CD14-positive monocyte (primary cell): ENCODE results near the gene MBD2. TPM values are rescaled to one million over a fixed set of nuclear protein-coding genes. Genes with fewer than 3 reads are reported as not detected.

Source experiments
- DNase-seq, 3 donors: peaks; one replicate each; pipeline ENCODE4 v3.0.0-alpha.2; 2011 to 2022
- H2AFZ ChIP-seq: 2 replicates; pipeline ENCODE4 v1.6.0; 2012; ENCODE audit warnings: mild to moderate bottlenecking, low read depth, low read length, inconsistent platforms; ENCODE audit not compliant: insufficient read depth, poor library complexity, severe bottlenecking
- H3K27ac ChIP-seq, 2 donors: 1 replicate in 1 of 2; 2 replicates in 1 of 2; pipeline ENCODE4 v1.5.1; 2012 to 2013; ENCODE audit warnings: low read length in 2 of 2, control low read depth in 1 of 2, inconsistent platforms in 1 of 2, low read depth in 1 of 2, mild to moderate bottlenecking in 1 of 2
- H3K27me3 ChIP-seq, 2 donors: one replicate each; pipeline versions ENCODE4 v1.6.0 to v1.6.1; 2011 to 2013; ENCODE audit warnings: low read length in 2 of 2; ENCODE audit not compliant: control insufficient read depth in 2 of 2, insufficient read depth in 2 of 2
- H3K36me3 ChIP-seq, 2 donors: replicated peaks in 1 of 2; 1 replicate in 1 of 2; 2 replicates in 1 of 2; pipeline versions ENCODE4 v1.5.1 to v1.6.1; 2012 to 2013; ENCODE audit warnings: low read length in 2 of 2, control low read depth in 1 of 2, inconsistent platforms in 1 of 2, mild to moderate bottlenecking in 1 of 2; ENCODE audit not compliant: insufficient read depth in 2 of 2, control insufficient read depth in 1 of 2
- H3K4me1 ChIP-seq, 2 donors: 1 replicate in 1 of 2; 2 replicates in 1 of 2; pipeline versions ENCODE4 v1.5.1 to v1.6.1; 2012 to 2013; ENCODE audit warnings: low read length in 2 of 2, control low read depth in 1 of 2, inconsistent platforms in 1 of 2, mild to moderate bottlenecking in 1 of 2, moderate library complexity in 1 of 2; ENCODE audit not compliant: insufficient read depth in 2 of 2, control insufficient read depth in 1 of 2
- H3K4me2 ChIP-seq: replicated peaks from 2 replicates; pipeline ENCODE3; 2012; ENCODE audit warnings: low read length, moderate library complexity, mild to moderate bottlenecking; ENCODE audit not compliant: poor library complexity, severe bottlenecking; ENCODE audit errors: extremely low read depth
- H3K4me3 ChIP-seq, 3 experiments: fragments of 200-600 bp in 1 of 3; sonication (generic) in 1 of 3; replicated peaks in 1 of 3; 1 replicate in 2 of 3; 2 replicates in 1 of 3; pipeline ENCODE4 v1.5.1; 2011 to 2013; ENCODE audit warnings: low read length in 3 of 3, mild to moderate bottlenecking in 3 of 3, control low read depth in 2 of 3, low read depth in 2 of 3, inconsistent platforms in 1 of 3, moderate library complexity in 1 of 3
- H3K79me2 ChIP-seq: 2 replicates; pipeline ENCODE4 v1.6.0; 2012; ENCODE audit warnings: mild to moderate bottlenecking, control low read depth, inconsistent platforms, low read length, moderate library complexity; ENCODE audit not compliant: insufficient read depth
- H3K9ac ChIP-seq: 2 replicates; pipeline ENCODE4 v1.6.0; 2017; ENCODE audit warnings: low read length, mild to moderate bottlenecking; ENCODE audit not compliant: insufficient read depth, poor library complexity, severe bottlenecking
- H3K9me3 ChIP-seq, 2 donors: replicated peaks in 1 of 2; 1 replicate in 1 of 2; 2 replicates in 1 of 2; pipeline versions ENCODE4 v1.5.1 to v1.6.1; 2012 to 2013; ENCODE audit warnings: low read length in 2 of 2, control low read depth in 1 of 2; ENCODE audit not compliant: control insufficient read depth in 1 of 2, insufficient read depth in 1 of 2
- H4K20me1 ChIP-seq: 2 replicates; pipeline ENCODE4 v1.6.0; 2012; ENCODE audit warnings: mild to moderate bottlenecking, low read length, control low read depth, moderate library complexity; ENCODE audit not compliant: insufficient read depth
- H3K27ac Mint-ChIP-seq, 7 donors: one replicate each; pipeline ENCODE4 v1.8.0; 2020; ENCODE audit warnings: mild to moderate bottlenecking in 7 of 7, mixed read lengths in 7 of 7, moderate library complexity in 6 of 7, inconsistent platforms in 2 of 7
- H3K27me3 Mint-ChIP-seq, 3 donors: one replicate each; pipeline ENCODE4 v1.8.0; 2021 to 2022; ENCODE audit warnings: low read depth in 3 of 3, mild to moderate bottlenecking in 3 of 3, mixed read lengths in 3 of 3, moderate library complexity in 3 of 3, inconsistent platforms in 1 of 3
- H3K36me3 Mint-ChIP-seq, 2 donors: one replicate each; pipeline ENCODE4 v1.8.0; 2020; ENCODE audit warnings: mixed read lengths in 2 of 2, inconsistent platforms in 1 of 2, mild to moderate bottlenecking in 1 of 2
- H3K4me1 Mint-ChIP-seq: one replicate; pipeline ENCODE4 v1.8.0; 2020; ENCODE audit warnings: mild to moderate bottlenecking, mixed read lengths
- H3K4me3 Mint-ChIP-seq, 2 donors: one replicate each; pipeline ENCODE4 v1.8.0; 2020; ENCODE audit warnings: mild to moderate bottlenecking in 2 of 2, mixed read lengths in 2 of 2, moderate library complexity in 1 of 2
- H3K9me3 Mint-ChIP-seq, 7 donors: one replicate each; pipeline ENCODE4 v1.8.0; 2020 to 2022; ENCODE audit warnings: mixed read lengths in 7 of 7, mild to moderate bottlenecking in 6 of 7, moderate library complexity in 6 of 7, inconsistent platforms in 2 of 7
- WGBS: methylation state at CpG from one replicate; pipeline ENCODE4 v1.1.5; 2013; ENCODE audit warnings: missing lambda C conversion rate; ENCODE audit not compliant: insufficient coverage; 5-methylcytosine and 5-hydroxymethylcytosine counted together
- intact Hi-C, 2 donors: fragments of 100-400 bp; cut with micrococcal nuclease; formaldehyde crosslinking; loops; one replicate each; pipeline versions ENCODE4 v1.15.0 to v1.15.1; 2023
- polyA plus RNA-seq, 3 donors: library from polyadenylated mRNA; depleted of rRNA in 1 of 3; unstranded in 2 of 3; stranded (reverse) in 1 of 3; fragments of 300-500 nt in 2 of 3; fragments of >200 nt in 1 of 3; fragmentation: Illumina TruSeq in 2 of 3; gene quantifications; 1 replicate in 2 of 3; 2 replicates in 1 of 3; pipeline ENCODE4 v1.2.3, GENCODE V29; 2012 to 2021
- TF ChIP-seq, protein P1 (sequence below): fragments of 200-600 bp; IDR thresholded peaks from one replicate; pipeline ENCODE4 v1.8.0; 2022; ENCODE audit warnings: antibody characterized with exemption, mild to moderate bottlenecking

Gene MBD2
- polyA plus RNA-seq, 3 donors: 11.6 to 64.9 (median 25.2) TPM

DNA sequence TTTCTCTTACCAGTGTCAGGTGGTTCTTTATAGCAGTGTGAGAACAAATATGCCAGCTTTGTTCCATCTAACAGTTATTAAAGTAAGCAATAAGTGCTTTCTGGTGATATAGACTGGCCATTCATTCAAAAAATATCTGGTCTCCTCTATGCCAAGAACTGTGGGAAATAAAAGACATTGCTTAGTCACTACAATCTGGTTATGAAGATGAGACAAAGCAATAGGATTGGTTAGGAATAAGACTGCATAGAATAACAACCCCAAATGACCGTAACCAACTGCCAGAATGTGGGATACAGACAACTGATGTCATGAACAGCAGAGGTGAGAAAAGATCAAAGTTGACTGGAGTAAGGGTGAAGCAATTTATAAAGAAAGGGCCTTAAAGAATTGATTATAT, 83.8 kb downstream of the MBD2 start:
- Histone ChIP-seq H3K36me3 (no peaks in the 10 kb centered on the region), H4K20me1 (no peaks in the 10 kb centered on the region), H3K9me3 (peaks cover 4 to 11% of the 10 kb centered on the region in 2 donors), H3K9ac (no peak overlapping the region), H3K4me2 (no peak overlapping the region), H3K79me2 (no peaks in the 10 kb centered on the region), H2AFZ (no peak overlapping the region), H3K27me3 (no peaks in the 10 kb centered on the region), H3K4me1 (no peaks in the 10 kb centered on the region), H3K4me3 (no peak overlapping the region), H3K27ac (no peak overlapping the region)
- WGBS: no CpG with 5 or more reads among the region's 1 CpG
- TF ChIP-seq, protein P1, sequence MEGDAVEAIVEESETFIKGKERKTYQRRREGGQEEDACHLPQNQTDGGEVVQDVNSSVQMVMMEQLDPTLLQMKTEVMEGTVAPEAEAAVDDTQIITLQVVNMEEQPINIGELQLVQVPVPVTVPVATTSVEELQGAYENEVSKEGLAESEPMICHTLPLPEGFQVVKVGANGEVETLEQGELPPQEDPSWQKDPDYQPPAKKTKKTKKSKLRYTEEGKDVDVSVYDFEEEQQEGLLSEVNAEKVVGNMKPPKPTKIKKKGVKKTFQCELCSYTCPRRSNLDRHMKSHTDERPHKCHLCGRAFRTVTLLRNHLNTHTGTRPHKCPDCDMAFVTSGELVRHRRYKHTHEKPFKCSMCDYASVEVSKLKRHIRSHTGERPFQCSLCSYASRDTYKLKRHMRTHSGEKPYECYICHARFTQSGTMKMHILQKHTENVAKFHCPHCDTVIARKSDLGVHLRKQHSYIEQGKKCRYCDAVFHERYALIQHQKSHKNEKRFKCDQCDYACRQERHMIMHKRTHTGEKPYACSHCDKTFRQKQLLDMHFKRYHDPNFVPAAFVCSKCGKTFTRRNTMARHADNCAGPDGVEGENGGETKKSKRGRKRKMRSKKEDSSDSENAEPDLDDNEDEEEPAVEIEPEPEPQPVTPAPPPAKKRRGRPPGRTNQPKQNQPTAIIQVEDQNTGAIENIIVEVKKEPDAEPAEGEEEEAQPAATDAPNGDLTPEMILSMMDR: no peak
- H3K36me3 Mint-ChIP-seq: peaks cover 9 to 24% of the 10 kb centered on the region in 2 donors
- H3K9me3 Mint-ChIP-seq: peaks cover 11 to 19% (median 16%) of the 10 kb centered on the region in 7 donors
- H3K4me1 Mint-ChIP-seq: no peaks in the 10 kb centered on the region
- no peak overlapping the region for H3K27ac Mint-ChIP-seq
- no peak overlapping the region for H3K4me3 Mint-ChIP-seq
- intact Hi-C loops: no loop called here
- DNase-seq: no peak
- H3K27me3 Mint-ChIP-seq: peaks cover 0 to 2% (median 0%) of the 10 kb centered on the region in 3 donors

DNA sequence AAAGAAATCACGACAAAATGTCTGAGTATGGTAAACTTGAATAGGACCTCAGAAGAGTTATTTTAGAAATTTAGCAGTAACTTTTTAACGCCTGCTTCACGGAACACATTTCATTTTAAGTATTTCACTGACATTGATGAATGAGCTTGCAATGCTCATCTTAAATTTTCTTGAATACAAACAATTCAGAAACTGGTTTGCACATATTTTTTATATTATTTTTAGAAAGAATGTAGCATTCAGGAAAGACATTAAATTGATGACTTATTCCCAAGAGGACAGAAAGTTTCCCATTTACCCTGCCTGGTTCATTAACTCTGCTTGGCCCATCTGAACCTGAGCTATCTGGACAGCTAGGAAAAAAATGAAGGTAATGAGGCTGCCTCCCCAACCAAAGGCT, 89.3 kb downstream of the MBD2 start:
- Histone ChIP-seq H4K20me1 (no peaks in the 10 kb centered on the region), H3K4me3 (no peak overlapping the region), H3K79me2 (no peaks in the 10 kb centered on the region), H3K4me1 (no peaks in the 10 kb centered on the region), H3K9me3 (peaks cover 0 to 8% of the 10 kb centered on the region in 2 donors), H2AFZ (no peak overlapping the region), H3K27ac (no peak overlapping the region), H3K27me3 (no peaks in the 10 kb centered on the region), H3K4me2 (no peak overlapping the region), H3K36me3 (no peaks in the 10 kb centered on the region), H3K9ac (no peak overlapping the region)
- Mint-ChIP-seq H3K9me3 (peaks cover 6 to 16% (median 11%) of the 10 kb centered on the region in 7 donors), H3K27ac (peak overlapping the region in 1 of 7 donors; percentile 15), H3K4me3 (no peak overlapping the region), H3K27me3 (peaks cover 0 to 2% (median 0%) of the 10 kb centered on the region in 3 donors), H3K4me1 (no peaks in the 10 kb centered on the region), H3K36me3 (peaks cover 2 to 12% of the 10 kb centered on the region in 2 donors)
- no peak for DNase-seq
- TF ChIP-seq, protein P1: no peak
- intact Hi-C loops: no loop called here
- no CpG with 5 or more reads among the region's 3 CpGs for WGBS
